MCF 10A (cell line): Measurements from ENCODE around the gene NAT16. TPM values are rescaled to one million over a fixed set of nuclear protein-coding genes. Genes with fewer than 3 reads are reported as not detected.

Experiments
- BruUV-seq: library from RNA; stranded (reverse); fragments of 400-500 nt; replicated peaks from 2 replicates; lab custom pipeline; 2021; lab: Mats Ljungman, UMichigan
- CTCF ChIA-PET: fragments of 300-600 bp; sonication (Branson Sonifier 250); formaldehyde crosslinking; extraction: SDS; loops from one replicate; lab custom pipeline; 2021; ENCODE audit warnings: antibody characterized with exemption, inconsistent platforms; lab: Yijun Ruan, JAX
- POLR2A ChIA-PET: fragments of 300-600, 350-650 bp; sonication (Branson Sonifier 250); formaldehyde crosslinking; extraction: SDS; loops from one replicate; lab custom pipeline; 2020; ENCODE audit warnings: antibody characterized with exemption, inconsistent platforms; lab: Yijun Ruan, JAX
- DNase-seq: peaks from one replicate; pipeline ENCODE4 v3.0.0-alpha.2; 2018; ENCODE audit not compliant: unreplicated experiment
- H3K27ac Mint-ChIP-seq: one replicate; pipeline ENCODE4 v1.8.0; 2022; ENCODE audit warnings: mild to moderate bottlenecking, low read depth, mixed read lengths; ENCODE audit not compliant: unreplicated experiment
- H3K27me3 Mint-ChIP-seq: one replicate; pipeline ENCODE4 v1.8.0; 2022; ENCODE audit warnings: mixed read lengths; ENCODE audit not compliant: insufficient read depth, unreplicated experiment
- H3K36me3 Mint-ChIP-seq: one replicate; pipeline ENCODE4 v1.8.0; 2022; ENCODE audit warnings: mild to moderate bottlenecking, moderate library complexity, mixed read lengths; ENCODE audit not compliant: insufficient read depth, unreplicated experiment
- H3K4me1 Mint-ChIP-seq: one replicate; pipeline ENCODE4 v1.8.0; 2022; ENCODE audit warnings: mixed read lengths; ENCODE audit not compliant: insufficient read depth, unreplicated experiment
- H3K4me3 Mint-ChIP-seq: one replicate; pipeline ENCODE4 v1.8.0; 2022; ENCODE audit warnings: mild to moderate bottlenecking, moderate library complexity, mixed read lengths; ENCODE audit not compliant: unreplicated experiment
- H3K9me3 Mint-ChIP-seq: one replicate; pipeline ENCODE4 v1.8.0; 2022; ENCODE audit warnings: mixed read lengths; ENCODE audit not compliant: unreplicated experiment
- CTCF ChIP-seq: fragments of 200-600 bp; IDR thresholded peaks from one replicate; pipeline ENCODE4 v1.8.0; 2022; ENCODE audit warnings: antibody characterized with exemption, mild to moderate bottlenecking; ENCODE audit not compliant: unreplicated experiment
- intact Hi-C: fragments of 100-400 bp; cut with micrococcal nuclease; formaldehyde crosslinking; loops from 2 replicates; pipeline ENCODE4 v1.14.1; 2022
- total RNA-seq: library from RNA; stranded (reverse); gene quantifications from 2 replicates; pipeline ENCODE4 v1.2.3, GENCODE V29; 2022

NAT16 gene
- total RNA-seq, 1 experiment from 2014 or later, result not detected

- H3K4me3 Mint-ChIP-seq, result no peak overlapping the region
- DNase-seq, result peak; percentile 67
- CTCF ChIA-PET, result interaction anchor here (0.6 to 1.1 kb wide), 4 partner anchors 8 to 289 kb away, joined by 3 to 4 read pairs (median 4); no protein-coding TSS in a partner anchor
- peaks cover 34% of the 10 kb centered on the region for H3K36me3 Mint-ChIP-seq
- no peaks in the 10 kb centered on the region for H3K9me3 Mint-ChIP-seq
- peaks cover 30% of the 10 kb centered on the region for H3K4me1 Mint-ChIP-seq
- no TSS peak for BruUV-seq
- no peaks in the 10 kb centered on the region for H3K27me3 Mint-ChIP-seq
- POLR2A ChIA-PET, result interaction anchor here (0.9 kb wide), 1 partner anchor 16 kb away, joined by 3 read pairs; no protein-coding TSS in a partner anchor
- intact Hi-C loops, result no loop called here
- no peak for TF ChIP-seq CTCF
- peak overlapping the region; percentile 70 for H3K27ac Mint-ChIP-seq
Observed at GRCh38 chr7:101159696-101160674, 20.1 kb downstream of the NAT16 start.

DNA sequence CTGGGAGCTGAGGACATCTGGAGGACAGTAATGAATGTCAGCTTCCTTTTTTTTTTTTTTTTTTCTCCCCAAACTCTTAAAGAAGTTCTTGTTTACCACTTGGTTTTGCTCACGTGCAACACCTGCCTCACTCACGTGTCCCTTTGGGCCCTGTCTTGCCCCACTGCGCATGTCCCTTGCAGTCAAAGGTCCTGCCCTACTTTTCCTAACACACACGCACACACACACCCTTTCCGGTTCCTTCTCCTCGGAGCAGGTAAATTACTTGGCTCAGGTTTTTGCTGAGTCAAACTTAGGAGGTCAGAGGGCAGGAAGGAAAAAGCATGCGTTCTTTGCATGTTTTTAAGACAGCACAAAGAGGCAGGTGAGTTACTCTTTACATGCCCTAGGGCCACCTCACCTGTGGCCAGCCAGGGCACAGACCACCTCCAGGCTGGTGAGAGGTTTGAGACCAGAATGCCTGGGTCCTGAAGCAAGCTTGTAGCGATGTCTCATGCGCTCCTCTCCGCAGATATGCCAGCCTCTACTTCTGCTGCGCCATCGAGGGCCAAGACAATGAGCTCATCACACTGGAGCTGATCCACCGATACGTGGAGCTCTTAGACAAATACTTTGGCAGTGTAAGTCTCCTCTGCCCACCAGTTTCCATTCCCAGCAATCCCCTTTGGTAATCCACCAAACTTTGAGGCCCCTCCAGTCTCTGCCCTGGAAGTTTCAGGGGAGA, 23.1 kb downstream of the NAT16 start:
- Mint-ChIP-seq H3K4me3 (peak overlapping the region; percentile 42), H3K4me1 (peaks cover 35% of the 10 kb centered on the region), H3K36me3 (peaks cover 34% of the 10 kb centered on the region), H3K27ac (peak overlapping the region; percentile 11), H3K9me3 (no peaks in the 10 kb centered on the region), H3K27me3 (peaks cover 17% of the 10 kb centered on the region)
- peak; percentile 78 for DNase-seq
- no peak for TF ChIP-seq CTCF
- ChIA-PET CTCF (interaction anchor here (0.6 to 6.6 kb wide), 12 partner anchors 11 to 267 kb away, joined by 3 to 70 read pairs (median 4); partner anchors contain the start of genes FIS1 and UFSP1), POLR2A (interaction anchor here (0.6 to 3.5 kb wide), 6 partner anchors 8 to 637 kb away, joined by 3 to 28 read pairs (median 5); partner anchors contain the start of genes PLOD3 and VGF)
- intact Hi-C loops, result no loop called here
- TSS peak; percentile 9 for BruUV-seq

DNA sequence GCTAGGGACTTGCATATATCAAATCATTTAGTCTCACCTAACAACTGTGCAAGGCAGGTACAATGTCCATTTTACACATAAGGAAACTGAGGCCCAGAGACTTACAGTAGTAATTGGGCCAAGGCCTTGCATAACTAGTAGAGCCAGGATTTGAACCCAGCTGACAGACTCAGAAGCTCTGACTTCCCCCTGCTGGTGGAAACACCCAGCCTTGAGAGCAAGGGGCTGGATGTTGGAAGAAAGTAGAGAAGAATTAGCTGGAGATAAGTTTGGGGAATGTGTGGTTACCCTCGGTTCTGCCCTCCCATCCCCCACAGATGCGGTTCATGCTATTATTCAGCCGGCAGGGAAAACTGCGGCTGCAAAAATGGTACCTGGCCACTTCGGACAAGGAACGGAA, 23.8 kb downstream of the NAT16 start:
- CTCF ChIA-PET, result interaction anchor here (0.6 to 6.6 kb wide), 10 partner anchors 12 to 93 kb away, joined by 3 to 70 read pairs (median 4); partner anchors contain the start of gene FIS1
- Mint-ChIP-seq H3K36me3 (peaks cover 34% of the 10 kb centered on the region), H3K9me3 (no peaks in the 10 kb centered on the region), H3K4me3 (peak overlapping the region; percentile 42), H3K27me3 (peaks cover 17% of the 10 kb centered on the region), H3K4me1 (peaks cover 35% of the 10 kb centered on the region), H3K27ac (peak overlapping the region; percentile 11)
- TF ChIP-seq CTCF, result no peak
- BruUV-seq, result no TSS peak
- no peak for DNase-seq
- POLR2A ChIA-PET, result interaction anchor here (0.6 to 3.5 kb wide), 7 partner anchors 9 to 531 kb away, joined by 3 to 28 read pairs (median 5); partner anchors contain the start of genes PLOD3, TRIM56 and VGF
- intact Hi-C loops, result no loop called here
